ENCODE data around the gene BTC.
"Not testable (repeated sequence)": the region's sequence is repeated elsewhere in the genome, so short reads cannot be mapped to it uniquely, and the experiment has no call there.

Gene BTC

DNA sequence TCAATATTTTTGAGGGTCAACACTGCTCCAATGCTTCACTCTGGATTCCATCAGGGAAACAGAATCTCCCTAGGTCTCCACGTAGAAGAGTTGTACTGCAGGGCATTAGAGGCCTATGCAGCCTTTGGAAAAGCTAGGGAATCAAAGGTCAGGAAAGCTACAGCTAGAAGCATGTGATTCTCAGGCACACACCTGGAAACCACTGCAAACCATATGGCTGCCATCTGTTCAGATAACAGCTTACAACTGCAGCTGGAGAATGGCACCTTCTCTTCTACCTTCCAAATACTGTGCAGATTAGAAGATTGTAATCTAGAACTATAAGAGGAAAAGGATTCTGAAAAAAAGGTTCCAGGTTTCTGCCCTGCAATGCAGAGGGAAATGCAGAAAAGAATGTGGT is 60.6 kb downstream of the BTC start:
- TF ChIP-seq, protein P1, sequence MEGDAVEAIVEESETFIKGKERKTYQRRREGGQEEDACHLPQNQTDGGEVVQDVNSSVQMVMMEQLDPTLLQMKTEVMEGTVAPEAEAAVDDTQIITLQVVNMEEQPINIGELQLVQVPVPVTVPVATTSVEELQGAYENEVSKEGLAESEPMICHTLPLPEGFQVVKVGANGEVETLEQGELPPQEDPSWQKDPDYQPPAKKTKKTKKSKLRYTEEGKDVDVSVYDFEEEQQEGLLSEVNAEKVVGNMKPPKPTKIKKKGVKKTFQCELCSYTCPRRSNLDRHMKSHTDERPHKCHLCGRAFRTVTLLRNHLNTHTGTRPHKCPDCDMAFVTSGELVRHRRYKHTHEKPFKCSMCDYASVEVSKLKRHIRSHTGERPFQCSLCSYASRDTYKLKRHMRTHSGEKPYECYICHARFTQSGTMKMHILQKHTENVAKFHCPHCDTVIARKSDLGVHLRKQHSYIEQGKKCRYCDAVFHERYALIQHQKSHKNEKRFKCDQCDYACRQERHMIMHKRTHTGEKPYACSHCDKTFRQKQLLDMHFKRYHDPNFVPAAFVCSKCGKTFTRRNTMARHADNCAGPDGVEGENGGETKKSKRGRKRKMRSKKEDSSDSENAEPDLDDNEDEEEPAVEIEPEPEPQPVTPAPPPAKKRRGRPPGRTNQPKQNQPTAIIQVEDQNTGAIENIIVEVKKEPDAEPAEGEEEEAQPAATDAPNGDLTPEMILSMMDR (IDR thresholded peaks at IDR 0.05; ENCODE audit: low read depth, low read length) = no peak
- no peak for DNase-seq (ENCODE audit: low read depth, low spot score)
- no peak overlapping the region for H3K4me3 ChIP-seq (ENCODE audit: low read depth, low read length)
- in situ Hi-C loops (cut with HindIII; ENCODE audit: low sequenced_read_pairs) = no loop called here

- no peak for DNase-seq (ENCODE audit: low read depth, low spot score)
- no peak overlapping the region for H3K4me3 ChIP-seq (ENCODE audit: low read depth, low read length)
- in situ Hi-C loops (cut with HindIII; ENCODE audit: low sequenced_read_pairs) = no loop called here
- TF ChIP-seq, protein P1 (IDR thresholded peaks at IDR 0.05; ENCODE audit: low read depth, low read length) = no peak
Observed at GRCh38 chr4:74724979-74725378, 69.3 kb downstream of the BTC start.

- DNase-seq (ENCODE audit: low read depth, low spot score) = no peak
- in situ Hi-C loops (cut with HindIII; ENCODE audit: low sequenced_read_pairs) = no loop called here
- no peak overlapping the region for H3K4me3 ChIP-seq (ENCODE audit: low read depth, low read length)
- TF ChIP-seq, protein P1 (IDR thresholded peaks at IDR 0.05; ENCODE audit: low read depth, low read length) = no peak
Observed at GRCh38 chr4:74716436-74716765, 77.9 kb downstream of the BTC start.

DNA sequence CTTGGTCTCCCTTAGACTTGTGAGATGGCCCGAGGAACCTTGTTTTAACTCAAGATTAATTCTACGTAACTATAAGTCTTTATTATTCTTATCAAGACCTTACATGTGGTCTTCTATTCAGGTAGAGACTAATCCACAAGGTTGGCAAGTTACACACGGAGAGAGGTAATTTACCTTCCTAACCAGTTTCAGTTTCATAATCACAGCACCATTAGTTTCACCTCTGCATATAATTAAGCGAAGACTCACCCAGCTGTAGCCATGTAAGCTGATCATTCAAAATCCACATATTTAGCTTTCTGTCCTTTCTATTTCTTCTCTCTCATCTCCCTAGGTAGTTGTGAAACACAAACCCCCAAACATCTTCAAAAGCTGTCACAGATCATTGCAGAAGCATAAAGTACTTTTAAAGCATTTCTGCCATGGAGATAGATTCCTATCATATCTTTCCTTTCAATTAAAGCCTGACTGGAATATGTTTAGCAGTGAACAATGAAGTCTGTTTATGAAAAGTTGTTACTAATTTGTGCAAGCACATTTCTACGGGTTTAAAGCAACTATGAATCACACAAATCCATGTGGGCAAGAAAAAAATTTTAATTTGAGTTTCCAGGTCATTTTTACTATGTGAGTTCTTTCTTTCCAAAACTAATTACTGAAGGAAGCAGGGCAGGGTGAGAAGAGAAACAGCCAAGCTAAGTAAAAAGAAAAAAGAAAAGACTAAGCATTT is 78.5 kb downstream of the BTC start:
- no peak overlapping the region for H3K4me3 ChIP-seq (ENCODE audit: low read depth, low read length)
- TF ChIP-seq, protein P1 (IDR thresholded peaks at IDR 0.05; ENCODE audit: low read depth, low read length) = no peak
- no peak for DNase-seq (ENCODE audit: low read depth, low spot score)
- in situ Hi-C loops (cut with HindIII; ENCODE audit: low sequenced_read_pairs) = no loop called here

DNA sequence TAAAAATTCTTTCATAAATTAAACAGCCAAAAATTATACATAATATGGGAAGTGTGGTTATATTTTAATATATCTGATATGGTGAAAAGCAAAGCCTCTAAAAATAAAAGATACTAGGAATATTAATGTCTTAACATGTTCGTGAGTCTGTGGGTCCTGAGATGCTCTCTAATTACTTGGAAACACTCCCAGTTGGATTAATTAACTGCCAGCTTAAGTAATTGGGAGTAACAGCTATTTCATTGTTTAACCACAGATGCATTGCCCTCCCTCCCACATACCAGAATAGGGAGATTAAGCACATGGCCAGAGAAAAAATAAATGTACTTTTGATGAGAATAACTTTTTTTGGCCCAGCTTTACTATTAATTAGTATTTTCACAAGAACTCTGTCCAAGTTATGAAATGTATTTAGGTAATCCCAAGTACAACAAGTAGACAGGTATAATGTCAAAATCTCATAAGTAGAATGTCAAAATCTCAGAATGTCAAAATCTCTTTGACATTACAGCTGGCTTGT is 79.7 kb downstream of the BTC start:
- H3K4me3 ChIP-seq (ENCODE audit: low read depth, low read length) = no peak overlapping the region
- TF ChIP-seq, protein P1 (IDR thresholded peaks at IDR 0.05; ENCODE audit: low read depth, low read length) = no peak
- in situ Hi-C loops (cut with HindIII; ENCODE audit: low sequenced_read_pairs) = no loop called here
- no peak for DNase-seq (ENCODE audit: low read depth, low spot score)

- DNase-seq (ENCODE audit: low read depth, low spot score); in situ Hi-C loops (cut with HindIII; ENCODE audit: low sequenced_read_pairs); H3K4me3 ChIP-seq (ENCODE audit: low read depth, low read length): not testable (repeated sequence)
Observed at GRCh38 chr4:74708135-74708534, 86.2 kb downstream of the BTC start.
